GM23338 (cell line): ENCODE data around the gene BICDL1. TPM values are rescaled to one million over a fixed set of nuclear protein-coding genes. Genes with fewer than 3 reads are reported as not detected.
"Not testable (repeated sequence)": the region's sequence is repeated elsewhere in the genome, so short reads cannot be mapped to it uniquely, and the experiment has no call there.

ENCODE experiments used
- ATAC-seq: fragments of 200-7000 bp; cut with Tn5 transposase; 3 replicates; pipeline ENCODE4 v1.9.1; 2020
- DNase-seq: peaks from one replicate; pipeline ENCODE4 v3.0.0-alpha.2; 2015; ENCODE audit warnings: low spot score
- H2AFZ ChIP-seq: fragments of 200-600 bp; sonication (generic); 2 replicates; pipeline ENCODE4 v1.8.0; 2016; ENCODE audit warnings: antibody characterized with exemption, mild to moderate bottlenecking, moderate library complexity
- H3F3A ChIP-seq: fragments of 200-600 bp; sonication (generic); replicated peaks from 2 replicates; pipeline ENCODE4 v1.8.0; 2017; ENCODE audit warnings: antibody characterized with exemption, mixed run types, low read depth
- H3K27ac ChIP-seq: fragments of 200-600 bp; sonication (generic); 2 replicates; pipeline ENCODE4 v1.6.1; 2016; ENCODE audit warnings: low read depth
- H3K27me3 ChIP-seq: fragments of 200-600 bp; sonication (generic); 2 replicates; pipeline ENCODE4 v1.8.0; 2016; ENCODE audit warnings: mild to moderate bottlenecking, mixed run types, moderate library complexity; ENCODE audit not compliant: insufficient read depth
- H3K36me3 ChIP-seq: fragments of 200-600 bp; sonication (generic); 2 replicates; pipeline ENCODE4 v1.8.0; 2016; ENCODE audit warnings: mild to moderate bottlenecking; ENCODE audit not compliant: insufficient read depth
- H3K4me1 ChIP-seq: fragments of 200-600 bp; sonication (generic); 2 replicates; pipeline ENCODE4 v1.8.0; 2016; ENCODE audit warnings: mild to moderate bottlenecking, moderate library complexity; ENCODE audit not compliant: insufficient read depth
- H3K4me2 ChIP-seq: fragments of 200-600 bp; sonication (generic); 2 replicates; pipeline ENCODE4 v1.7.1; 2017; ENCODE audit warnings: mixed run types
- H3K4me3 ChIP-seq: fragments of 200-600 bp; sonication (generic); 2 replicates; pipeline ENCODE4 v1.6.1; 2016; ENCODE audit warnings: mixed run types
- H3K79me2 ChIP-seq: fragments of 200-600 bp; sonication (generic); replicated peaks from 2 replicates; pipeline ENCODE4 v1.8.0; 2017; ENCODE audit warnings: mild to moderate bottlenecking; ENCODE audit not compliant: insufficient read depth
- H3K9me2 ChIP-seq: fragments of 200-600 bp; sonication (generic); 2 replicates; pipeline ENCODE4 v1.8.0; 2017; ENCODE audit not compliant: insufficient read depth
- H4K20me1 ChIP-seq: fragments of 200-600 bp; sonication (generic); replicated peaks from 2 replicates; pipeline ENCODE4 v1.8.0; 2017; ENCODE audit warnings: mild to moderate bottlenecking; ENCODE audit not compliant: insufficient read depth
- H3K27ac Mint-ChIP-seq: 2 replicates; pipeline ENCODE4 v1.8.0; 2020; ENCODE audit warnings: inconsistent platforms, mild to moderate bottlenecking, moderate library complexity, mixed read lengths
- H3K27me3 Mint-ChIP-seq: 3 replicates; pipeline ENCODE4 v1.8.0; 2022; ENCODE audit warnings: low read depth, mild to moderate bottlenecking, moderate library complexity, mixed read lengths, inconsistent platforms; ENCODE audit not compliant: insufficient read depth, poor library complexity
- H3K36me3 Mint-ChIP-seq: 3 replicates; pipeline ENCODE4 v1.8.0; 2021; ENCODE audit warnings: low read depth, mild to moderate bottlenecking, inconsistent platforms, moderate library complexity, mixed read lengths
- H3K4me1 Mint-ChIP-seq: 3 replicates; pipeline ENCODE4 v1.8.0; 2020; ENCODE audit warnings: mild to moderate bottlenecking, inconsistent platforms, mixed read lengths
- H3K4me3 Mint-ChIP-seq: 3 replicates; pipeline ENCODE4 v1.8.0; 2021; ENCODE audit warnings: moderate library complexity, mild to moderate bottlenecking, inconsistent platforms, mixed read lengths
- H3K9me3 Mint-ChIP-seq: 3 replicates; pipeline ENCODE4 v1.8.0; 2020; ENCODE audit warnings: moderate library complexity, mild to moderate bottlenecking, inconsistent platforms, mixed read lengths
- EZH2phosphoT487 ChIP-seq: fragments of 200-600 bp; sonication (generic); IDR thresholded peaks from one replicate; pipeline ENCODE4 v1.8.1; 2018; ENCODE audit warnings: antibody characterized with exemption; ENCODE audit not compliant: unreplicated experiment
- NANOG ChIP-seq: IDR thresholded peaks from 2 replicates; pipeline ENCODE4 v1.6.1; 2016; ENCODE audit warnings: antibody characterized with exemption, borderline replicate concordance
- ZNF114 ChIP-seq: fragments of 250-450 bp; sonication (Bioruptor Pico); IDR thresholded peaks from 2 replicates; pipeline ENCODE4 v1.5.0; 2020; ENCODE audit warnings: mild to moderate bottlenecking, moderate library complexity
- polyA plus RNA-seq: library from polyadenylated mRNA; unstranded; fragments of >200 nt; fragmentation: Nextera tagmentation; extraction: Ambion mirVana; gene quantifications from 2 replicates; pipeline ENCODE4 v1.2.1, GENCODE V29; 2016
- total RNA-seq: library from RNA; depleted of rRNA; stranded (reverse); fragments of >200 nt; shearing (Covaris generic); gene quantifications from 2 replicates; pipeline ENCODE4 v1.2.3, GENCODE V29; 2014
- TF ChIP-seq, protein P1 (sequence below), 2 experiments: fragments of 200-600 bp in 1 of 2; sonication (generic) in 1 of 2; conservative IDR thresholded peaks; 2 replicates each; pipeline versions ENCODE4 v1.5.1 to v1.6.1; 2016 to 2017; ENCODE audit warnings: antibody characterized with exemption in 2 of 2, low read depth in 2 of 2, mild to moderate bottlenecking in 2 of 2, moderate library complexity in 1 of 2
- TF ChIP-seq, protein P2 (sequence below): fragments of 250-450 bp; sonication (Bioruptor Pico); IDR thresholded peaks from 2 replicates; pipeline ENCODE4 v1.5.0; 2020; ENCODE audit warnings: mild to moderate bottlenecking, moderate library complexity

BICDL1 gene
- total and polyA plus RNA-seq, 2 experiments from 2014 or later = 14.0 to 25.7 TPM

DNA sequence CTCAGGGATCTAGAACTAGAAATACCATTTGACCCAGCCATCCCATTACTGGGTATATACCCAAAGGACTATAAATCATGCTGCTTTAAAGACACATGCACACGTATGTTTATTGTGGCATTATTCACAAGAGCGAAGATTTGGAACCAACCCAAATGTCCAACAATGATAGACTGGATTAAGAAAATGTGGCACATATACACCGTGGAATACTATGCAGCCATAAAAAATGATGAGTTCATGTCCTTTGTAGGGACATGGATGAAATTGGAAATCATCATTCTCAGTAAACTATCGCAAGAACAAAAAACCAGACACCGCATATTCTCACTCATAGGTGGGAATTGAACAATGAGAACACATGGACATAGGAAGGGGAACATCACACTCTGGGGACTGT lies 56.3 kb downstream of the BICDL1 start:
- not testable (repeated sequence) for H2AFZ ChIP-seq, H3K4me1 ChIP-seq, H3K36me3 ChIP-seq, H3K4me2 ChIP-seq, H3K9me2 ChIP-seq, DNase-seq, H3K27me3 Mint-ChIP-seq, H3K79me2 ChIP-seq, H3K36me3 Mint-ChIP-seq, H3K27ac Mint-ChIP-seq, H3K27ac ChIP-seq, H3K9me3 Mint-ChIP-seq, ATAC-seq, H3F3A ChIP-seq, H4K20me1 ChIP-seq, H3K27me3 ChIP-seq, H3K4me3 Mint-ChIP-seq, H3K4me3 ChIP-seq
- H3K4me1 Mint-ChIP-seq = peaks cover 11% of the 10 kb centered on the region

DNA sequence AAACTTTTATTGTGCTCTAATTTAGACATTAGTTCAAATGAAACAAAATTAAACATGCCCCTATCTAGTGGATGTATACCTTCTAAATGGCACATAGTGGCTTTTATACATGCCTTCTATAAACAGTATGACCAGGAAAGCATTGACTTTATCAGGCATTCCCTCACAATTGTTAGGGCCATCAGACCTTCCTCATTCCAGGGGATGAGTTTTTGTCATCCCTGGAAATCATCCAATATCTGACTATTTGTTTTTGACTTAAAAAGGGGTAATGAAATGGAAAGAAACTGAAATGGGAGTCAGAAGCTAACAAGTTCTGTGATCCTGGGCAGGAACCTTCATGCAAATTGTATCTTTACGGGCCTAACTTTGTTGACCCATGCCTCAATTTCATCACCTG lies 58.0 kb downstream of the BICDL1 start:
- Histone ChIP-seq H3K4me2 (no peak overlapping the region), H3K9me2 (no peaks in the 10 kb centered on the region), H3K79me2 (no peaks in the 10 kb centered on the region), H3K36me3 (no peaks in the 10 kb centered on the region), H3K27me3 (no peaks in the 10 kb centered on the region), H3K4me3 (no peak overlapping the region), H2AFZ (no peak overlapping the region), H3F3A (0 out of 2 replicates have a peak, but pooled peaks cover 6% of the 10 kb centered on the region), H3K4me1 (peaks cover 3% of the 10 kb centered on the region; the same call in 1 of the 2 replicates), H4K20me1 (no peaks in the 10 kb centered on the region; the same call in 1 of the 2 replicates), H3K27ac (no peak overlapping the region)
- ATAC-seq (no peak), DNase-seq (no peak)
- peaks cover 4% of the 10 kb centered on the region; the same call in 1 of the 3 replicates for H3K9me3 Mint-ChIP-seq
- peaks cover 8% of the 10 kb centered on the region; the same call in 2 of the 3 replicates for H3K36me3 Mint-ChIP-seq
- H3K4me1 Mint-ChIP-seq = no peaks in the 10 kb centered on the region
- no peak overlapping the region for H3K27ac Mint-ChIP-seq
- TF ChIP-seq EZH2phosphoT487 = no peak
- TF ChIP-seq NANOG = no peak
- TF ChIP-seq, protein P1, sequence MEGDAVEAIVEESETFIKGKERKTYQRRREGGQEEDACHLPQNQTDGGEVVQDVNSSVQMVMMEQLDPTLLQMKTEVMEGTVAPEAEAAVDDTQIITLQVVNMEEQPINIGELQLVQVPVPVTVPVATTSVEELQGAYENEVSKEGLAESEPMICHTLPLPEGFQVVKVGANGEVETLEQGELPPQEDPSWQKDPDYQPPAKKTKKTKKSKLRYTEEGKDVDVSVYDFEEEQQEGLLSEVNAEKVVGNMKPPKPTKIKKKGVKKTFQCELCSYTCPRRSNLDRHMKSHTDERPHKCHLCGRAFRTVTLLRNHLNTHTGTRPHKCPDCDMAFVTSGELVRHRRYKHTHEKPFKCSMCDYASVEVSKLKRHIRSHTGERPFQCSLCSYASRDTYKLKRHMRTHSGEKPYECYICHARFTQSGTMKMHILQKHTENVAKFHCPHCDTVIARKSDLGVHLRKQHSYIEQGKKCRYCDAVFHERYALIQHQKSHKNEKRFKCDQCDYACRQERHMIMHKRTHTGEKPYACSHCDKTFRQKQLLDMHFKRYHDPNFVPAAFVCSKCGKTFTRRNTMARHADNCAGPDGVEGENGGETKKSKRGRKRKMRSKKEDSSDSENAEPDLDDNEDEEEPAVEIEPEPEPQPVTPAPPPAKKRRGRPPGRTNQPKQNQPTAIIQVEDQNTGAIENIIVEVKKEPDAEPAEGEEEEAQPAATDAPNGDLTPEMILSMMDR (conservative IDR thresholded peaks at IDR 0.05; ENCODE audit: low read depth in 2 of 2) = no peak
- H3K27me3 Mint-ChIP-seq = no peaks in the 10 kb centered on the region
- H3K4me3 Mint-ChIP-seq = no peak overlapping the region

DNA sequence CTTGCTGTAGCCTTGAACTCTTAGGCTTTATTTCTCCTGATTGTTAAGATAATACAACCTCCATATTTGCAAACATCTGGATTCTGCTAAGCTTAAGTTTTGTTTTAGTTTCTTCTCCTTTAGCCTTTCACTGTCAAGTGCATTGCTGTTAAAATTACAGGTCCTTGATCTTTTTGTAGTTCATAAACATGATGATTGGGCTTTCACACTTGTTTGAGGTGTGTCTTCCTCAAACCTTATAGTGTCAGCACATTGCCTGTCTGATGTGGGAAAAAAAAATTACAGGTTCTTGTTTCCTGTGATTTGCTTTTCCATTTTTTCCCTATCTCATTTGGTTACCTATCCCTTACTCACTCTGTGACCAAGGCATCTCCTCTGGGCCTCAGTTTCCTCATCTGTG lies 59.2 kb downstream of the BICDL1 start:
- Histone ChIP-seq H3K9me2 (no peaks in the 10 kb centered on the region), H3K27me3 (no peaks in the 10 kb centered on the region)
- H3K27me3 Mint-ChIP-seq = no peaks in the 10 kb centered on the region
- TF ChIP-seq ZNF114 (CRISPR knock-in tag) = no peak
- TF ChIP-seq, protein P2, sequence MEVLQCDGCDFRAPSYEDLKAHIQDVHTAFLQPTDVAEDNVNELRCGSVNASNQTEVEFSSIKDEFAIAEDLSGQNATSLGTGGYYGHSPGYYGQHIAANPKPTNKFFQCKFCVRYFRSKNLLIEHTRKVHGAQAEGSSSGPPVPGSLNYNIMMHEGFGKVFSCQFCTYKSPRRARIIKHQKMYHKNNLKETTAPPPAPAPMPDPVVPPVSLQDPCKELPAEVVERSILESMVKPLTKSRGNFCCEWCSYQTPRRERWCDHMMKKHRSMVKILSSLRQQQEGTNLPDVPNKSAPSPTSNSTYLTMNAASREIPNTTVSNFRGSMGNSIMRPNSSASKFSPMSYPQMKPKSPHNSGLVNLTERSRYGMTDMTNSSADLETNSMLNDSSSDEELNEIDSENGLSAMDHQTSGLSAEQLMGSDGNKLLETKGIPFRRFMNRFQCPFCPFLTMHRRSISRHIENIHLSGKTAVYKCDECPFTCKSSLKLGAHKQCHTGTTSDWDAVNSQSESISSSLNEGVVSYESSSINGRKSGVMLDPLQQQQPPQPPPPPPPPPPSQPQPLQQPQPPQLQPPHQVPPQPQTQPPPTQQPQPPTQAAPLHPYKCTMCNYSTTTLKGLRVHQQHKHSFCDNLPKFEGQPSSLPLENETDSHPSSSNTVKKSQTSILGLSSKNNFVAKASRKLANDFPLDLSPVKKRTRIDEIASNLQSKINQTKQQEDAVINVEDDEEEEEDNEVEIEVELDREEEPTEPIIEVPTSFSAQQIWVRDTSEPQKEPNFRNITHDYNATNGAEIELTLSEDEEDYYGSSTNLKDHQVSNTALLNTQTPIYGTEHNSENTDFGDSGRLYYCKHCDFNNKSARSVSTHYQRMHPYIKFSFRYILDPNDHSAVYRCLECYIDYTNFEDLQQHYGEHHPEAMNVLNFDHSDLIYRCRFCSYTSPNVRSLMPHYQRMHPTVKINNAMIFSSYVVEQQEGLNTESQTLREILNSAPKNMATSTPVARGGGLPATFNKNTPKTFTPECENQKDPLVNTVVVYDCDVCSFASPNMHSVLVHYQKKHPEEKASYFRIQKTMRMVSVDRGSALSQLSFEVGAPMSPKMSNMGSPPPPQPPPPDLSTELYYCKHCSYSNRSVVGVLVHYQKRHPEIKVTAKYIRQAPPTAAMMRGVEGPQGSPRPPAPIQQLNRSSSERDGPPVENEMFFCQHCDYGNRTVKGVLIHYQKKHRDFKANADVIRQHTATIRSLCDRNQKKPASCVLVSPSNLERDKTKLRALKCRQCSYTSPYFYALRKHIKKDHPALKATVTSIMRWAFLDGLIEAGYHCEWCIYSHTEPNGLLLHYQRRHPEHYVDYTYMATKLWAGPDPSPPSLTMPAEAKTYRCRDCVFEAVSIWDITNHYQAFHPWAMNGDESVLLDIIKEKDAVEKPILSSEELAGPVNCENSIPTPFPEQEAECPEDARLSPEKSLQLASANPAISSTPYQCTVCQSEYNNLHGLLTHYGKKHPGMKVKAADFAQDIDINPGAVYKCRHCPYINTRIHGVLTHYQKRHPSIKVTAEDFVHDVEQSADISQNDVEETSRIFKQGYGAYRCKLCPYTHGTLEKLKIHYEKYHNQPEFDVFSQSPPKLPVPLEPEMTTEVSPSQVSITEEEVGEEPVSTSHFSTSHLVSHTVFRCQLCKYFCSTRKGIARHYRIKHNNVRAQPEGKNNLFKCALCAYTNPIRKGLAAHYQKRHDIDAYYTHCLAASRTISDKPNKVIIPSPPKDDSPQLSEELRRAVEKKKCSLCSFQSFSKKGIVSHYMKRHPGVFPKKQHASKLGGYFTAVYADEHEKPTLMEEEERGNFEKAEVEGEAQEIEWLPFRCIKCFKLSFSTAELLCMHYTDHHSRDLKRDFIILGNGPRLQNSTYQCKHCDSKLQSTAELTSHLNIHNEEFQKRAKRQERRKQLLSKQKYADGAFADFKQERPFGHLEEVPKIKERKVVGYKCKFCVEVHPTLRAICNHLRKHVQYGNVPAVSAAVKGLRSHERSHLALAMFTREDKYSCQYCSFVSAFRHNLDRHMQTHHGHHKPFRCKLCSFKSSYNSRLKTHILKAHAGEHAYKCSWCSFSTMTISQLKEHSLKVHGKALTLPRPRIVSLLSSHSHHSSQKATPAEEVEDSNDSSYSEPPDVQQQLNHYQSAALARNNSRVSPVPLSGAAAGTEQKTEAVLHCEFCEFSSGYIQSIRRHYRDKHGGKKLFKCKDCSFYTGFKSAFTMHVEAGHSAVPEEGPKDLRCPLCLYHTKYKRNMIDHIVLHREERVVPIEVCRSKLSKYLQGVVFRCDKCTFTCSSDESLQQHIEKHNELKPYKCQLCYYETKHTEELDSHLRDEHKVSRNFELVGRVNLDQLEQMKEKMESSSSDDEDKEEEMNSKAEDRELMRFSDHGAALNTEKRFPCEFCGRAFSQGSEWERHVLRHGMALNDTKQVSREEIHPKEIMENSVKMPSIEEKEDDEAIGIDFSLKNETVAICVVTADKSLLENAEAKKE (CRISPR knock-in tag) = no peak

More for the DNA sequence above, 59.2 kb downstream of the BICDL1 start:
- H2AFZ ChIP-seq = no peak overlapping the region
- no peaks in the 10 kb centered on the region for H3K4me1 Mint-ChIP-seq
- no peaks in the 10 kb centered on the region for H3K36me3 ChIP-seq
- peaks cover 10% of the 10 kb centered on the region; the same call in 2 of the 3 replicates for H3K36me3 Mint-ChIP-seq
- DNase-seq = no peak
- H3K79me2 ChIP-seq = no peaks in the 10 kb centered on the region
- no peaks in the 10 kb centered on the region; the same call in 1 of the 2 replicates for H4K20me1 ChIP-seq
- H3K9me3 Mint-ChIP-seq = peaks cover 7% of the 10 kb centered on the region; the same call in 1 of the 3 replicates
- no peak overlapping the region for H3K4me3 Mint-ChIP-seq
- 0 out of 2 replicates have a peak, but pooled peaks cover 6% of the 10 kb centered on the region for H3F3A ChIP-seq
- no peak overlapping the region for H3K27ac Mint-ChIP-seq
- no peak overlapping the region for H3K27ac ChIP-seq
- no peak for ATAC-seq
- no peak overlapping the region for H3K4me3 ChIP-seq
- H3K4me2 ChIP-seq = no peak overlapping the region
- peaks cover under 1% of the 10 kb centered on the region; the same call in 1 of the 2 replicates for H3K4me1 ChIP-seq
